Activated naive CD4-positive, alpha-beta T cell treated with anti-CD3 and anti-CD28 coated beads, Interleukin-2, amount 50 U/mL, for 72 hours (primary cell): ENCODE data around the gene TSPAN9. TPM values are rescaled to one million over a fixed set of nuclear protein-coding genes. Genes with fewer than 3 reads are reported as not detected.

Source experiments
- ATAC-seq, 2 donors: fragments of 150-1000 bp; cut with Tn5 transposase; 2 replicates each; pipeline ENCODE4 v1.10.0; 2021; ENCODE audit warnings: mild to moderate bottlenecking in 2 of 2, moderate library complexity in 2 of 2
- DNase-seq, 2 donors: peaks; one replicate each; pipeline ENCODE4 v3.0.0; 2021 to 2022; ENCODE audit warnings: low spot score in 2 of 2
- H3K27ac Mint-ChIP-seq, 2 donors: one replicate each; pipeline ENCODE4 v1.8.0; 2022; ENCODE audit warnings: mild to moderate bottlenecking in 2 of 2, mixed read lengths in 2 of 2
- H3K36me3 Mint-ChIP-seq, 2 donors: one replicate each; pipeline ENCODE4 v1.8.0; 2022; ENCODE audit warnings: mixed read lengths in 2 of 2
- H3K9me3 Mint-ChIP-seq, 2 donors: one replicate each; pipeline ENCODE4 v1.8.0; 2022; ENCODE audit warnings: mixed read lengths in 2 of 2
- total RNA-seq, 2 donors: library from RNA; stranded (reverse); gene quantifications; one replicate each; pipeline ENCODE4 v1.2.3, GENCODE V29; 2022

TSPAN9 gene
- total RNA-seq, 2 donors from 2014 or later: 0.50 to 0.97 TPM

GRCh38 chr12:3231399-3231876 is 154.3 kb downstream of the TSPAN9 start:
- H3K36me3 Mint-ChIP-seq: peaks cover 0 to 9% of the 10 kb centered on the region in 2 donors
- H3K27ac Mint-ChIP-seq: no peak overlapping the region
- DNase-seq (no peak), ATAC-seq (no peak)
- H3K9me3 Mint-ChIP-seq: no peaks in the 10 kb centered on the region

- no peak overlapping the region for H3K27ac Mint-ChIP-seq
- H3K36me3 Mint-ChIP-seq: peaks cover 0 to 8% of the 10 kb centered on the region in 2 donors
- H3K9me3 Mint-ChIP-seq: no peaks in the 10 kb centered on the region
- DNase-seq: no peak
- ATAC-seq: no peak
These were observed 156.6 kb downstream of the TSPAN9 start for GRCh38 chr12:3233797-3234196.

- ATAC-seq (peak; percentile 20 to 86), DNase-seq (peak in 1 of 2 donors; percentile 11)
- H3K36me3 Mint-ChIP-seq: no peaks in the 10 kb centered on the region
- H3K9me3 Mint-ChIP-seq: no peaks in the 10 kb centered on the region
- H3K27ac Mint-ChIP-seq: no peak overlapping the region
These were observed 159.4 kb downstream of the TSPAN9 start for GRCh38 chr12:3236345-3237187.

- Mint-ChIP-seq H3K9me3 (no peaks in the 10 kb centered on the region), H3K27ac (peak overlapping the region in 1 of 2 donors; percentile 22), H3K36me3 (no peaks in the 10 kb centered on the region)
- DNase-seq: no peak
- no peak for ATAC-seq
These were observed 161.0 kb downstream of the TSPAN9 start for GRCh38 chr12:3238196-3238595.

- no peaks in the 10 kb centered on the region for H3K9me3 Mint-ChIP-seq
- DNase-seq (no peak), ATAC-seq (no peak)
- no peak overlapping the region for H3K27ac Mint-ChIP-seq
- H3K36me3 Mint-ChIP-seq: no peaks in the 10 kb centered on the region
These were observed 164.4 kb downstream of the TSPAN9 start for GRCh38 chr12:3241621-3242020.

- ATAC-seq: no peak
- Mint-ChIP-seq H3K36me3 (no peaks in the 10 kb centered on the region), H3K27ac (no peak overlapping the region)
These were observed 165.2 kb downstream of the TSPAN9 start for GRCh38 chr12:3242199-3242863.

GRCh38 chr12:3243376-3244084 is 166.4 kb downstream of the TSPAN9 start:
- DNase-seq (no peak), ATAC-seq (no peak)

More at GRCh38 chr12:3242199-3242863, 165.2 kb downstream of the TSPAN9 start:
- no peak for DNase-seq
- no peaks in the 10 kb centered on the region for H3K9me3 Mint-ChIP-seq

GRCh38 chr12:3244219-3244750 is 167.1 kb downstream of the TSPAN9 start:
- DNase-seq: no peak
- Mint-ChIP-seq H3K27ac (no peak overlapping the region), H3K36me3 (no peaks in the 10 kb centered on the region), H3K9me3 (no peaks in the 10 kb centered on the region)
- no peak for ATAC-seq

More at GRCh38 chr12:3243376-3244084, 166.4 kb downstream of the TSPAN9 start:
- Mint-ChIP-seq H3K27ac (no peak overlapping the region), H3K36me3 (no peaks in the 10 kb centered on the region), H3K9me3 (no peaks in the 10 kb centered on the region)

- no peaks in the 10 kb centered on the region for H3K9me3 Mint-ChIP-seq
- no peaks in the 10 kb centered on the region for H3K36me3 Mint-ChIP-seq
- DNase-seq: no peak
- ATAC-seq: no peak
- H3K27ac Mint-ChIP-seq: no peak overlapping the region
These were observed 169.1 kb downstream of the TSPAN9 start for GRCh38 chr12:3246253-3246652.

GRCh38 chr12:3247077-3247476 is 169.9 kb downstream of the TSPAN9 start:
- no peak overlapping the region for H3K27ac Mint-ChIP-seq
- no peak for ATAC-seq
- no peaks in the 10 kb centered on the region for H3K36me3 Mint-ChIP-seq
- no peak for DNase-seq
- H3K9me3 Mint-ChIP-seq: no peaks in the 10 kb centered on the region

GRCh38 chr12:3247629-3248161 is 170.5 kb downstream of the TSPAN9 start:
- no peak for DNase-seq
- H3K27ac Mint-ChIP-seq: no peak overlapping the region
- no peaks in the 10 kb centered on the region for H3K9me3 Mint-ChIP-seq
- no peak for ATAC-seq
- H3K36me3 Mint-ChIP-seq: no peaks in the 10 kb centered on the region

GRCh38 chr12:3249081-3249800 is 172.1 kb downstream of the TSPAN9 start:
- Mint-ChIP-seq H3K36me3 (no peaks in the 10 kb centered on the region), H3K9me3 (no peaks in the 10 kb centered on the region), H3K27ac (peak overlapping the region; percentile 6 to 90)
- ATAC-seq (no peak), DNase-seq (no peak)

- Mint-ChIP-seq H3K9me3 (no peaks in the 10 kb centered on the region), H3K36me3 (no peaks in the 10 kb centered on the region), H3K27ac (peak overlapping the region; percentile 45 to 55)
- DNase-seq: no peak
- no peak for ATAC-seq
These were observed 172.9 kb downstream of the TSPAN9 start for GRCh38 chr12:3250034-3250433.

GRCh38 chr12:3250576-3250975 is 173.4 kb downstream of the TSPAN9 start:
- H3K36me3 Mint-ChIP-seq: no peaks in the 10 kb centered on the region
- DNase-seq (no peak), ATAC-seq (no peak)
- H3K9me3 Mint-ChIP-seq: no peaks in the 10 kb centered on the region
- H3K27ac Mint-ChIP-seq: peak overlapping the region in 1 of 2 donors; percentile 45

GRCh38 chr12:3251067-3251466 is 173.9 kb downstream of the TSPAN9 start:
- H3K9me3 Mint-ChIP-seq: no peaks in the 10 kb centered on the region

GRCh38 chr12:3251691-3252090 is 174.5 kb downstream of the TSPAN9 start:
- Mint-ChIP-seq H3K27ac (no peak overlapping the region), H3K36me3 (no peaks in the 10 kb centered on the region), H3K9me3 (no peaks in the 10 kb centered on the region)
- DNase-seq (no peak), ATAC-seq (no peak)

More at GRCh38 chr12:3251067-3251466, 173.9 kb downstream of the TSPAN9 start:
- Mint-ChIP-seq H3K27ac (no peak overlapping the region), H3K36me3 (no peaks in the 10 kb centered on the region)
- no peak for DNase-seq
- ATAC-seq: no peak
